Cerebellar nuclear complex (tissue), 1 donor: ENCODE measurements around the gene CDC6.
"Not testable (repeated sequence)": the region's sequence is repeated elsewhere in the genome, so short reads cannot be mapped to it uniquely, and the experiment has no call there.

ENCODE experiments used
- DNase-seq, 2 experiments: peaks; one replicate each; lab custom pipeline; 2025; lab: John Stamatoyannopoulos, UW

Gene CDC6

DNA sequence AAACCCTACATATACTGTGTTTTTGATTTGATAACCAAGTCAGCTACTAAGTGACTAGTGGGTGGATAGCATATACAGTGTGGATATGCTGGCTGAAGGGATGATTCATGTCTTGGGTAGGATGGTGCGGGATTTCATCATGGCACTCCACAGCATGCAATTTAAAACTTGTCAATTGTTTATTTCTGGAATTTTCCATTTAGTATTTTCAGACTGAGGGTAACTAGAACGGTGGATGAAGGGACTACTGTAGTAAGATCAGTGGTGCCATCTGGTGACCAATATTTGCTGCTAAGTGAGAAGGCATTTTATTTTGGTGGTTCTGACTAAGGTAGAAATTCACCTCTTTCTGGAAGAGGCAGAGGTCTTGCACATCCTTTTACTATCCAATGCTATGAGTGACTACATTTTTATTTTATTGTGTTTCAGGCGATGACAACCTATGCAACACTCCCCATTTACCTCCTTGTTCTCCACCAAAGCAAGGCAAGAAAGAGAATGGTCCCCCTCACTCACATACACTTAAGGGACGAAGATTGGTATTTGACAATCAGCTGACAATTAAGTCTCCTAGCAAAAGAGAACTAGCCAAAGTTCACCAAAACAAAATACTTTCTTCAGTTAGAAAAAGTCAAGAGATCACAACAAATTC is 3.1 kb downstream of the CDC6 start:
- DNase-seq, result no peak

GRCh38 chr17:40291281-40291664 is 3.6 kb downstream of the CDC6 start:
- no peak for DNase-seq

- no peak for DNase-seq
These were observed 5.7 kb downstream of the CDC6 start for GRCh38 chr17:40293363-40293762.

- DNase-seq, result no peak
These were observed 8.1 kb downstream of the CDC6 start for GRCh38 chr17:40295488-40296436.

DNA sequence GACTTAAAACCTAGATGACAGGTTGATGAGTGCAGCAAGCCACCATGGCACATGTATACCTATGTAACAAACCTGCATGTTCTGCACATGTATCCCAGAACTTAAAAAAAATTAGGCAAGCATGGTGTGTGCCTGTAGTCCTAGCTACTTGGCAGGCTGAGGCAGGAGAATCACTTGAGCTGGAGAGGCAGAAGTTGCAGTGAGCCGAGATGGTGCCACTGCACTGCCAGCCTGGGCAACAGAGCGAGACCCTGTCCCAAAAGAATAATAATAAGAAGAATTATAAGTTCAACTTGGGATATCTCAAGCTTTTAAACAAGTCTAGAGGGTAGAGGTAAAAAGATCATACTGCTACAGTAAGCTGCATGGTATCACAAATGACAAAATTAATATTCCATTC is 9.8 kb downstream of the CDC6 start:
- DNase-seq, result no peak

DNA sequence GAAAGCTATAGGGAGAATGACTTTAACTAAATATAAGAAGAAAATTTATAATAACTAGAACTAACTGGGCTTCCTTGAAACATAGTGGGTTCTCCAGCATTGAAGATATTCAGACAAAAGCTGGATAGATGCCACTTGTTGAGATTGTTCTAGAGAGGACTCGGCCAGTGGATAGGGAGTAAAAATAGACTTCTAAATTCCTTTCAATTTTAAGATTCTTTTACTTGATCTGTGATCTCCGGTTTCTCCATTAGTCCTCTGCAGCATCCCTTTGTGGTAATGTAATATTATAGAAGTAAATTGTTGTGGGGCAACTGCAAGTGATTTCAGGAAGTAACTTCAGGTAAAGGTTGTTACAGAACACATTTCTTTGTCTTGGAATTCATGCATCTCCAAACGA is 11.0 kb downstream of the CDC6 start:
- DNase-seq, result no peak

- not testable (repeated sequence) for DNase-seq
These were observed 11.6 kb downstream of the CDC6 start for GRCh38 chr17:40299159-40299757.

- no peak for DNase-seq
These were observed 13.6 kb downstream of the CDC6 start for GRCh38 chr17:40301315-40301714.

DNA sequence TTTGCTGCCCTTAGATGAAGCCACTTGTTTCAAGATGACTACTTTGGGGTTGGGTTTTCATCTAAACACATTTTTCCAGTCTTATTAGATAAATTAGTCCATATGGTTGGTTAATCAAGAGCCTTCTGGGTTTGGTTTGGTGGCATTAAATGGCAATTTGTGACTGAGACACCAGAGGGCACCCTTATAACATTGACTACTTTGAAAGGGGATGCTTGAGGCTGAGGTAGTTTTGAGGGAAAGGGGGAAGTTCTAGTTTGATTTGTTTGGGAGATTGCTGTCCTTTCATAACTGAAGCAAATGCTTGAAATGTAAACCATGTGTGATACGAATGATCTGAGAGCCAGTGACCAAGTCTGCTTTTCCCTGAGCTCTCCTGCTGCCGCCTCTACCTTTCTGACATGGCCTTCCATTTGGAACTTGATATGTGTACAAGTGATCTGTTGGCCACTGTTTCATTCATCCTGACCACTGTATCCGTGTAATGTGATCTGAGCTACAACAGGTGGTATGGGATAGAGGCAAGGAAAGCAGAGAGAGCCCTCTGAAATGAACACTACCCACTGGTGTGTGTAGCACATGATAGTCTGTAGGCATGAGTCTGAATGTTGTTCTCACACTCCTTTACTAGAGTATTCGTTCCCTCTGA is 15.5 kb downstream of the CDC6 start:
- peak in 1 of 2 experiments; percentile 37 for DNase-seq

DNA sequence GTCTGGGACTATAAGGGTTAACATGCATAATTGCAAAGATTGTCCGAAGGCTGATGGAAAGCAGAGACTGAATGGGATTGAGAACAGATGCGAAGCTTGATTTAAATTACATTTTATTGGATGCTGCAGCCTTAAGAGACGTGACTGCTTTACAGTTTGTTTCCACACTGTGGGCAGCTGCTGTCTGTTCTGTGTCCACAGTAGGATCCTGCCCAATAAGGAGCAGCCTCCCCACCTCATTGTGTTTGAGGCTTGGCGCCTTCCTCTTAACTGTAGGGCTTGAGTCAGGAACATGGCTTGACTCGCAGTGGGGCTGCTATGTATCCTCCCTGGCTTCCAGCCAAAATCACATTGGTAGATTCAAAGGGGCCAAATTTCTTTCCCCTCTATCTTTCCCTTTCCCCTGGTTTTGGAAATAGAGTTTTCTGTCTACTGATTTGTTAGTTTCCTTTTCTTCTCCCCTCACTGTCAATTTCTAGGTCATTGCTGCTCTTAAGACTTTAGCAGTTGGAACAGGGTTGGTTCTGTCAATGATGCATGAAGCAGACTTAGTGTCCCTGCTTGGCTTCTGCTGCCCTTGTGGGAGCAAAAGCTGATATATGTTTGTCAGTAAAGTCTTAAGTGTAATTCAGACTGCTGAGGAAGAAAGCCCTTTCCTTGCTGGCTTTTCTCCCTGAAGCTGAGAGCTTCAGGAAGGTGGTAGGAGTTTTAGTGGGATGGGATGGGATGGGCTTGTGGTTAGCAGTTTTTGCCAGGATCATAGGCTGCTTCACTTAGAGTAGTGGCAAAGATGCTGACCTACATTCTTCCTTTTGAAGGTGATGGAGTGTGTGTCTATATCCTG is 16.3 kb downstream of the CDC6 start:
- DNase-seq, result no peak

- not testable (repeated sequence) for DNase-seq
These were observed 16.8 kb downstream of the CDC6 start for GRCh38 chr17:40304552-40304863.

DNA sequence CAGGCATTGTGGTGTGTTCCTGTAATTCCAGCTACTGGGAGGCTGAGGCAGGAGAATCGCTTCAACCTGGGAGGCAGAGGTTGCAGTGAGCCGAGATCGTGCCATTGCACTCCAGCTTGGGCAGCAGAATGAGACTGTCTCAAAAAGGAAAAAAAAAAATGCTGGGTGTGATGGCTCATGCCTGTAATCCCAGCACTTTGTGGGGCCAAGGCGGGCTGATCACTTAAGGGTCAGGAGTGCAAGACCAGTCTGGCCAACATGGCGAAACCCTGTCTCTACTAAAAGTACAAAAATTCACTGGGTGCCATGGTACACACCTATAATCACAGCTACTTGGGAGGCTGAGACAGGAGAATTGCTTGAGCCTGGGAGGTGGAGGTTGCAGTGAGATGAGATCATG is 17.2 kb downstream of the CDC6 start:
- not testable (repeated sequence) for DNase-seq

DNA sequence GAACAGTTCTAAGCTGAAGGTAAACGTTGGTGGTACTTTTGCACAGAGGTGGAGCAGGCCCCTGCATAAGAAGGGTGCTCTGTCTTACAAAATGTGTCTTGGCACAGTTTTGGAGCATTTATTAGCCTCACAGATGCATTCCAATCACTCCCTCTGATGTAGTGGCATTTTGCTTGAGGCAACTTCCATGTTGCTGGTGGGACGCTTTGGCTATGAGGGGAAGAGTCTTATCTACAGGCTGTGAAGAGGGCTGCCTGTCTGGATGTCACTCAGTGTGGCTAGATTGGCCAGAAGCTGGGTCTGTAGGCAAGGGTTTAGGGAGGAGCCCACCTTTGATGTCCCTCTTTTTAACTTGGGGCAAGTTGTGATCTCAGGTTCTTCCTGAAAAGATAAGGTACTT is 18.7 kb downstream of the CDC6 start:
- DNase-seq, result no peak

- DNase-seq, result no peak
These were observed 19.5 kb downstream of the CDC6 start for GRCh38 chr17:40307001-40307730.

DNA sequence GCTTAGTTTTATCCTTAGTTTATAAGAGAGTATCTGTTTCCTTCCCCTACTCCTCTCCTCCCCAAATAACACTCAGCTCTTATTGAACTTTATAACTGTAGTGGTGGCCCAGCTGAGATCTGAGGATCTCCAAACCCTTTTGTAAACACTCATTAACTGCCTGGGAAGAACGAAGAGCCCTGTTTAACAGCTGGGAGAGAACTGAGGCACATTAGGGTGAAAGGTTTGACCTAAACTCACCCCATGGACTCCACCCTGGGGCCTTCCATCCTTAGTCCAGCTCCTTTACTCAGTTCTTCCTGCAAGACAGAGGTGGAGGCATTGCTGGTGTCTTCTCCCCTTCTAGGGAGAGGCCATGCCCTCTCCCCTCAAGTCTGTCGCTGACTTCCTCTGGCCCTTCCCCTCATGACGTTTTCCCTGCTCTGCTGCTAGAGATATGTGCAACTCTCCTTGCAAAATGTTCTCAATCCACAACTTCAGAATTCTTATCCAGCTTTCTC is 20.1 kb downstream of the CDC6 start:
- DNase-seq, result no peak

DNA sequence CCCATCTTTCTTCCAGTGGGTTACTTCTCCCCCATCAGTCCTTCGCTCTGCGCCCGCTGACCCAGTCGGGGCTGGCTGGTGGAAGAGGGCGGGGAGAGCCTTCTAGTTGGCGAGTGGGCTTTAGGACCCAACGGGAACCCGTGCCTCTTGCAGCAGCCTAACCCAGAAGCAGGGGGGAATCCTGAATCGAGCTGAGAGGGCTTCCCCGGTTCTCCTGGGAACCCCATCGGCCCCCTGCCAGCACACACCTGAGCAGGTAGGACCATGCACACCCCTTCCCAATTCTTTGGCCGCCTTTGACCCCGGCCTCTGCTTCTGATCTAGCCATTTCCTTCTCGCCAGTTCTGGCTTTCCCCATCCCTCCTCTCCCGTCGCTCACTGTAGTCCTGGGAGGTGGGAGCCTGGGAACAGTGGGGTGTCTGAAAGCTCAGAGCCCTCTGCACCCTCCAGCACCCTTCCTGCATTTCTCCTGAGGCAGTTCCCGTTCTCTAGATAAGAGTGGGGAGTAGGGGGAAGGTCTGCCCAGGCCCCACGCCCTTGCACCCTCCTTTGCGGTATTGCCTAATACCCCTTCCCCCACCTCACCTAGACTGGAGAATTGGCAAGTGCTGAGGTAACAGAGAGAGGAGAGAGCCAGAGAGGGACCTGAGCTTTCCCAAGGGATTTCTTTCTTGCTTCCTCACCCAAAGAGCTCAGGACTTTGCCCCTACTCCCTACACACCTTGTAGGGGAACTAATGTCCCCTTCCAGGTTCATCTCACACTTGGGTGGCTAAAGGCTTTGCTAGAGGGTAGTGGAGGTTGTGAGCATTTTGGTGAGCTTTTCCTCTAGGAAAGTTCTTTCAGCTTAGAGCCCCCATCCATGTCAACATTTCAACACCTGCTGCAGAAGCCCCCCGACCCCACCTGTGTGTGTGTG is 21.6 kb downstream of the CDC6 start, which contains the start of gene RARA:
RARA (plus strand) TSS at position 150 of the 918 bp plus-strand sequence. CDS start 22,039 bp downstream, outside the sequence.
- peak; percentile 61 to 70 for DNase-seq

DNA sequence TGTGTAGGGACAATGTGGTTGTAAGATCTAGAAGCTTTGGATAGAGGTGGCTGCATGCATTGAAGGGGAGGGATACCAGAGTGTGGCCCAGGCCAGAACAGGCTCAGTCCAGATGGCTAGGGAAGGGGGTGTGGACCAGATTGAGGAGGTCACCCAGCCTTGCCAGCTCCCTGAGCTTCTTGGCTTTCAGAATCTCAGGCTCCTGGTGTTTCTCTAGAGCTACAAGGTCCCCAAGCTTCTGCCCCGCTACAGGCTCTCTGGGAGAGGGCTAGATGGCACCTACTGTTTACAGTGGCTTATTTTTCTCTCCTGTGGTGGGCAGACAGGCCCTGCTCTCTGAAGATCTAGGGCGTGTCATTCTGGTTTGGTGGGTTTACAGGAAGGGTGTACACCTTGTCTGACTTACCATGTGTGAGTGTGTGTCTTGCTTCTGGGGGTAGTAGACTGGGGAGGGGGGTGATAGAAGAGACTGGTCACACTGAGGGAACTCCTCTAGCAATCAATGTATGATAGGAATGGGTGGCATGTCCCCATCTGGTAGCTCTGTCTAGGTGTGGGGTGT is 22.4 kb downstream of the CDC6 start:
- DNase-seq, result no peak

GRCh38 chr17:40310882-40311391 is 23.3 kb downstream of the CDC6 start:
- peak; percentile 30 to 59 for DNase-seq

DNA sequence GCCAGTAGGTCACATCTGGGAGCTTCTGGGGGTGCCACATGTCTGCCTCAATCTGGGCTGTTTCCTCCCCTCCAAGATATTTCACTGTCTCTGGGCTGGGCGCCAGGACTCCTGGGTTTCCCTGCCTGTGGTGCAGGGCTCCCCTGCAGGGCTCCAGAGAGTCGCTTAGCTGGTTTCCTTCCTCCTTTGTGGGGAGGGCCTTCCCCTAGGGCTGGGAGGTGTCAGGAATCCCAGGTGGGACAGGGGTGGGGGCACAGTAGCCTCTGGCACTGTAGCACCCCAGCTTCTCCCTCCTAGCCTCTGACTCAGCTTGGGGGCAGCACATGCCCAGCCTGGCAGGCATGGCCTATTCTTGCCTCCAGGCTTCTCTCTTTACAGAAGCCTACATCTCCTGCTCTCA is 23.9 kb downstream of the CDC6 start:
- no peak for DNase-seq
